Measurements from ENCODE around the gene NTHL1. TPM values are rescaled to one million over a fixed set of nuclear protein-coding genes. Genes with fewer than 3 reads are reported as not detected.

Gene NTHL1
- total RNA-seq, 2 experiments from 2014 or later: 30.6 to 32.0 TPM

DNA sequence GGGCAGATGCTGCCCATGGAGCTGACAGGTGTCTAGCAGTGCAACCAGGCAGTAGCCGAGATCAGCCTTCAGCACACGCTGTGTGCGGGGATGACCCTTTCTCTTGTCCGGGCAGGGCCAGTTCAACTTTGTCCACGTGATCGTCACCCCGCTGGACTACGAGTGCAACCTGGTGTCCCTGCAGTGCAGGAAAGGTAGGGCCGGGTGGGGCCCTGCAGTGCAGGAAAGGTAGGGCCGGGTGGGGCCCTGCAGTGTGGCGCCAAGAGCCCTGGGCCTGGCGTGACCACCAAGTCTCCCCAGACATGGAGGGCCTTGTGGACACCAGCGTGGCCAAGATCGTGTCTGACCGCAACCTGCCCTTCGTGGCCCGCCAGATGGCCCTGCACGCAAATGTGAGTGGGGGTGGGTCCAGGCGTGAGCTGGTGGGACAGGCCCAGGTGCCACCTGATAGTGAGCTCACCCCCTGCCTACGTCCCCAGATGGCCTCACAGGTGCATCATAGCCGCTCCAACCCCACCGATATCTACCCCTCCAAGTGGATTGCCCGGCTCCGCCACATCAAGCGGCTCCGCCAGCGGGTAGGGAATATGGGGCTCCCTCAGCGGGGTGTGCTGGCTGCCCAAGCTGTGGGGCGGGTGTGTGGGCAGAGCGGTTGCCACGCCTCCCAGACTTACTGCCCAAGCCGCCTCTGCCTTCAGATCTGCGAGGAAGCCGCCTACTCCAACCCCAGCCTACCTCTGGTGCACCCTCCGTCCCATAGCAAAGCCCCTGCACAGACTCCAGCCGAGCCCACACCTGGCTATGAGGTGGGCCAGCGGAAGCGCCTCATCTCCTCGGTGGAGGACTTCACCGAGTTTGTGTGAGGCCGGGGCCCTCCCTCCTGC is 40.4 kb upstream of the NTHL1 start:
- Mint-ChIP-seq H3K27ac (no peak overlapping the region), H3K4me1 (peaks cover 2% of the 10 kb centered on the region), H3K4me3 (no peak overlapping the region), H3K9me3 (no peaks in the 10 kb centered on the region), H3K36me3 (peaks cover 6% of the 10 kb centered on the region), H3K27me3 (no peaks in the 10 kb centered on the region)
- DNase-seq: no peak

- Mint-ChIP-seq H3K27me3 (no peaks in the 10 kb centered on the region), H3K9me3 (no peaks in the 10 kb centered on the region), H3K36me3 (peaks cover 6% of the 10 kb centered on the region), H3K4me1 (peaks cover 2% of the 10 kb centered on the region), H3K27ac (no peak overlapping the region), H3K4me3 (no peak overlapping the region)
- DNase-seq: no peak
These were observed 39.4 kb upstream of the NTHL1 start for GRCh38 chr16:2086812-2087747.

DNA sequence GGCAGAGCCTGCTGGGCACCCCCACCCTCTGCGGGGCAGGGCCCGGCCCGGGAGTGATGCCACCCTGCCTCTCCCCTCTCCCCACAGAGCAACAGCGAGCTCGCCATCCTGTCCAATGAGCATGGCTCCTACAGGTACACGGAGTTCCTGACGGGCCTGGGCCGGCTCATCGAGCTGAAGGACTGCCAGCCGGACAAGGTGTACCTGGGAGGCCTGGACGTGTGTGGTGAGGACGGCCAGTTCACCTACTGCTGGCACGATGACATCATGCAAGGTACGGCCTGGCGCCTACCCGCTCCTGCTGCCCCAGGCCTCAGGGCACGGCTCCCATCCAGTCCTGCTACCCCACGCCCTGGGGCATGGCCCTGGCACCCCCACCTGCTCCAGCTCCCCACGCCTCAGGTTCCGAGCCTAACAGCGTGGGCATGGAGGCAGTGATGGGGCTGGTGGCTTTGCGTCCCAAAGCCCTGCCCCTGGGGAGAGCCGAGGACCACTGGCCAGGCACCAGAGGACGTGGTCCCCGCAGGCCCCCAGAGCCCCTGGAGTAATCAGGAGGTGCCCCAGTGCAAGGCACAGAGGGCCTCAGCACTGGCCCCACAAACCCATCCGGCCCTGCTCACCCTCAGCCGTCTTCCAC is 38.6 kb upstream of the NTHL1 start:
- Mint-ChIP-seq H3K27me3 (no peaks in the 10 kb centered on the region), H3K27ac (no peak overlapping the region)

GRCh38 chr16:2085669-2086068 is 38.0 kb upstream of the NTHL1 start:
- Mint-ChIP-seq H3K4me1 (peaks cover 2% of the 10 kb centered on the region), H3K36me3 (peaks cover 6% of the 10 kb centered on the region), H3K27ac (no peak overlapping the region), H3K27me3 (no peaks in the 10 kb centered on the region), H3K9me3 (no peaks in the 10 kb centered on the region), H3K4me3 (no peak overlapping the region)
- no peak for DNase-seq

More for the DNA sequence above, 38.6 kb upstream of the NTHL1 start:
- DNase-seq: no peak
- no peaks in the 10 kb centered on the region for H3K9me3 Mint-ChIP-seq
- H3K4me3 Mint-ChIP-seq: no peak overlapping the region
- peaks cover 6% of the 10 kb centered on the region for H3K36me3 Mint-ChIP-seq
- peaks cover 2% of the 10 kb centered on the region for H3K4me1 Mint-ChIP-seq

- no peak overlapping the region for H3K4me3 Mint-ChIP-seq
- no peaks in the 10 kb centered on the region for H3K27me3 Mint-ChIP-seq
- DNase-seq: no peak
- no peak overlapping the region for H3K27ac Mint-ChIP-seq
- H3K36me3 Mint-ChIP-seq: peaks cover 6% of the 10 kb centered on the region
- H3K9me3 Mint-ChIP-seq: no peaks in the 10 kb centered on the region
- H3K4me1 Mint-ChIP-seq: peaks cover 2% of the 10 kb centered on the region
These were observed 37.4 kb upstream of the NTHL1 start for GRCh38 chr16:2084895-2085625.

DNA sequence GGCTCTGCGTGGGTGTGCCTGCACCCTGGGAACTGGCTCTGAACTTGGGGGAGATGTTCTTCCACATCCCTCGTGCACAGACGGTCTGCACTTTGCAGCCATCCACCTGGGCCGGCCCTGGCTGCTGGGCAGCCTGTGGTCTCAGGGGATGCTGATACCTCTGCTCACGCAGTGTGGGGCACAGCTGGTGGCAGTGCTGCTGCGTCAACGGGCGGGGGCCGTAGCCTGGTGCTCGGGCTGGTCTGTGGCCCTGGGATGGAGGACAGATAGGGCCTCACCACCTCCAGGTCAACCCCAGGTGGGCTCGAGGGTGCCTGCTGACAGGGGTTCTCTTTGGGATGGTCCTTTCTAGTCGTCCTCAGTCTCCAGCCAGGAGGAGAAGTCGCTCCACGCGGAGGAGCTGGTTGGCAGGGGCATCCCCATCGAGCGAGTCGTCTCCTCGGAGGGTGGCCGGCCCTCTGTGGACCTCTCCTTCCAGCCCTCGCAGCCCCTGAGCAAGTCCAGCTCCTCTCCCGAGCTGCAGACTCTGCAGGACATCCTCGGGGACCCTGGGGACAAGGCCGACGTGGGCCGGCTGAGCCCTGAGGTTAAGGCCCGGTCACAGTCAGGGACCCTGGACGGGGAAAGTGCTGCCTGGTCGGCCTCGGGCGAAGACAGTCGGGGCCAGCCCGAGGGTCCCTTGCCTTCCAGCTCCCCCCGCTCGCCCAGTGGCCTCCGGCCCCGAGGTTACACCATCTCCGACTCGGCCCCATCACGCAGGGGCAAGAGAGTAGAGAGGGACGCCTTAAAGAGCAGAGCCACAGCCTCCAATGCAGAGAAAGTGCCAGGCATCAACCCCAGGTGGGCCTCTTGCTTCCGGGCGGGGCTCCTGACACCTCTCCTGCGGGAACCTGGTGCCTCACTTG is 36.5 kb upstream of the NTHL1 start:
- Mint-ChIP-seq H3K4me3 (no peak overlapping the region), H3K27ac (no peak overlapping the region)
- DNase-seq: no peak

GRCh38 chr16:2083409-2083808 is 35.8 kb upstream of the NTHL1 start:
- Mint-ChIP-seq H3K4me1 (peaks cover 2% of the 10 kb centered on the region), H3K27me3 (no peaks in the 10 kb centered on the region), H3K4me3 (no peak overlapping the region), H3K9me3 (no peaks in the 10 kb centered on the region), H3K27ac (no peak overlapping the region), H3K36me3 (no peaks in the 10 kb centered on the region)
- no peak for DNase-seq

More for the DNA sequence above, 36.5 kb upstream of the NTHL1 start:
- Mint-ChIP-seq H3K4me1 (peaks cover 2% of the 10 kb centered on the region), H3K27me3 (no peaks in the 10 kb centered on the region), H3K9me3 (no peaks in the 10 kb centered on the region), H3K36me3 (peaks cover 3% of the 10 kb centered on the region)

GRCh38 chr16:2082983-2083364 is 35.3 kb upstream of the NTHL1 start:
- DNase-seq: no peak
- H3K27ac Mint-ChIP-seq: peak overlapping the region; percentile 29
- H3K9me3 Mint-ChIP-seq: no peaks in the 10 kb centered on the region
- H3K36me3 Mint-ChIP-seq: no peaks in the 10 kb centered on the region
- no peak overlapping the region for H3K4me3 Mint-ChIP-seq
- no peaks in the 10 kb centered on the region for H3K27me3 Mint-ChIP-seq
- H3K4me1 Mint-ChIP-seq: peaks cover 2% of the 10 kb centered on the region

DNA sequence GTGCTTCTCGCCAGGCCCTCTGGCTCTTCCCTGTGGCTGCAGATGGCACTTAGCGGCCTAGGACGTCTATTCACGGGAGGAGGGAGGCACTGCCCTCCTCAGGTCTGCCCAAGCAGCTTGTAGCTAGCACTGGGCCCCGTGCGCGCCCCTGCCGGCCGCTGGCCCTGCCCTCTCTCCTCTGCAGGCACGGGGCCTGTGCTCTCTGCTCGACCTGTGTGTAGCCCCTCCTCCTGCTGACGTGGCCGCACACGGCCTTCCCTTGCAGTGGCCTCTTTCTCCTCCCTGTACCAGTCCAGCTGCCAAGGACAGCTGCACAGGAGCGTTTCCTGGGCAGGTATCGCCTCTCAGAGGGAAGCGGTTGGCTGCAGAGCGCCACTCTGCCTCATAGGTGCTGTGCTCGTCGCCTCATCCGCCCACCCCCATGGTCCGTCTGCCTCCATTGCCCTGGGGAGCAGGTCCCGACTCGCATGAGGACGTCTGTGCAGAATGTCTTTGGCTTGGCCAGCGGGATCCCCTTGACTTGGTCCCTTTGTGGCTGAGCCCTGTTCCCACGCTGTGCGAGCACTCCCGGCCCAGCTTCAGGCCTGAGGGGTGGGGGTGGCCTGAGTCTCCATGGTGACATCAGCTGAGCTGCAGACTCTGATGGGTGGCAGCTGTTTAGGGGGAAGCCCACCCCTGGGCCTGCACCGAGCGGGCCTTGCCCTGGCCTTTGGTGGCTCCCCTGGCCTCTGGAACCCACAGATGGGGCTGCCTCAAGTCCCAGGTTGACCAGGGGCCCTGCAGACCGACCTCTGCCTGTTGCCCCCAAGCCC is 34.7 kb upstream of the NTHL1 start:
- no peaks in the 10 kb centered on the region for H3K9me3 Mint-ChIP-seq
- no peak overlapping the region for H3K4me3 Mint-ChIP-seq
- DNase-seq: no peak
- H3K27ac Mint-ChIP-seq: no peak overlapping the region
- H3K4me1 Mint-ChIP-seq: peaks cover 2% of the 10 kb centered on the region
- no peaks in the 10 kb centered on the region for H3K36me3 Mint-ChIP-seq
- H3K27me3 Mint-ChIP-seq: no peaks in the 10 kb centered on the region

DNA sequence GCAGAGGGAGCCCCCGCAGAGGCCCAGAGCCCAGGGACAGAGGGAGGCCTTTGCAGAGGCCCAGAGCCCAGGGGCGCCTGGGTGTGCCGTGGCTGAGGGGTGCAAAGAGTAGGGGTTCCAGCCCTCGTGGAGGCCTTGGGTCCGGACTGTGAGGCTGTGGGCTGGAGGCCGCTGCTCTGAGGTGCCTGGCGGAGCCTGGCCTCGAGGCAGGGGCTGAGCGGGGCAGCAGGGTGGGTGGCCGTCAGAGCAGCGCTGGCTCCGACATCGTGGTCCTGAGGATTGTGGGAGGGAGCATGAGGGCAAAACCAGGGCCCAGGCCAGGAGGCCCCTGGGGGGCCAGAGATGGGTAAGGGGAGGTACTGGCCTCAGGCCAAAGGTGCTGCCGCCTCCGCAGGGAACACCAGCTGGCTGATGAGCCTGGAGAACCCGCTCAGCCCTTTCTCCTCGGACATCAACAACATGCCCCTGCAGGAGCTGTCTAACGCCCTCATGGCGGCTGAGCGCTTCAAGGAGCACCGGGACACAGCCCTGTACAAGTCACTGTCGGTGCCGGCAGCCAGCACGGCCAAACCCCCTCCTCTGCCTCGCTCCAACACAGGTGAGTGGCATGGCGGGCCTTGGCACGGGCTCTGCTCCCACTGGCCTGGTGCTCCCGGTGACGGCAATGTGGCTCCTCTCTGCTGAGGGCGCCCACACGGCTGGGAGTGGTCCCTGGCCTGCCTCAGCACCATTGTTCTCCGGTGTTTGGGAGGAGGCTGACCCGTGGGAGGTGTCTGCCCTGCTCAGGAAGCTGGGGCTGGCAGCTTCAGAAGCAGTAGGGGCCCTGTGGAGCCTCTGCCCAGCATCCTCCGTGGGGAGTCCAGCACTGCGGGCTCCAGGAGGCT is 33.8 kb upstream of the NTHL1 start:
- H3K9me3 Mint-ChIP-seq: no peaks in the 10 kb centered on the region
- H3K27ac Mint-ChIP-seq: no peak overlapping the region

GRCh38 chr16:2079991-2080390 is 32.4 kb upstream of the NTHL1 start:
- Mint-ChIP-seq H3K36me3 (no peaks in the 10 kb centered on the region), H3K4me3 (no peak overlapping the region), H3K27ac (no peak overlapping the region)

More for the DNA sequence above, 33.8 kb upstream of the NTHL1 start:
- H3K27me3 Mint-ChIP-seq: no peaks in the 10 kb centered on the region
- DNase-seq: no peak
- no peaks in the 10 kb centered on the region for H3K36me3 Mint-ChIP-seq
- H3K4me3 Mint-ChIP-seq: no peak overlapping the region
- H3K4me1 Mint-ChIP-seq: peaks cover 2% of the 10 kb centered on the region

DNA sequence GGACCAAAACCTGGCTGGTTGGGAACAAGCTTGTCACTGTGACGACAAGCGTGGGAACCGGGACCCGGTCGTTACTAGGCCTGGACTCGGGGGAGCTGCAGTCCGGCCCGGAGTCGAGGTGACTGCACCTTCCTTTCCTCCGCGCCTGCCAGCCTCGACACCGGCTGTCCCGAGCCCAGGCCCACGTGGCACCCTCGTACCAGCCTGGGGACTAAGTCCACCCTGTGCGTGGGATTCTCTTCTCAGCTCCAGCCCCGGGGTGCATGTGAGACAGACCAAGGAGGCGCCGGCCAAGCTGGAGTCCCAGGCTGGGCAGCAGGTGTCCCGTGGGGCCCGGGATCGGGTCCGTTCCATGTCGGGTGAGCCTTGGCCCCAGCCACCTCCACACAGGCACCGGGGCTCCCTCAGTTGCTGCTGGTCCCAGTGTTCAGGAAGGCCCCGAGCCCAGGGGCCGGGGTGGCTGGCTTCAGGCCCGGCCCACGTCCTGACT is 31.7 kb upstream of the NTHL1 start:
- DNase-seq: no peak
- no peak overlapping the region for H3K27ac Mint-ChIP-seq
- peaks cover 2% of the 10 kb centered on the region for H3K4me1 Mint-ChIP-seq
- H3K9me3 Mint-ChIP-seq: no peaks in the 10 kb centered on the region
- no peak overlapping the region for H3K4me3 Mint-ChIP-seq
- H3K36me3 Mint-ChIP-seq: no peaks in the 10 kb centered on the region
- no peaks in the 10 kb centered on the region for H3K27me3 Mint-ChIP-seq

More at GRCh38 chr16:2079991-2080390, 32.4 kb upstream of the NTHL1 start:
- peaks cover 2% of the 10 kb centered on the region for H3K4me1 Mint-ChIP-seq
- no peaks in the 10 kb centered on the region for H3K27me3 Mint-ChIP-seq
- H3K9me3 Mint-ChIP-seq: no peaks in the 10 kb centered on the region
- no peak for DNase-seq
